HG03575 (cell line): Measurements from ENCODE around the gene MEI4.

Experiments used
- ATAC-seq: cut with Tn5 transposase; IDR thresholded peaks from one replicate; pipeline ENCODE4 v1.9.1; 2021; ENCODE audit not compliant: unreplicated experiment, insufficient number of reproducible peaks, low FRiP score; ENCODE audit errors: extremely low read depth

The MEI4 gene

DNA sequence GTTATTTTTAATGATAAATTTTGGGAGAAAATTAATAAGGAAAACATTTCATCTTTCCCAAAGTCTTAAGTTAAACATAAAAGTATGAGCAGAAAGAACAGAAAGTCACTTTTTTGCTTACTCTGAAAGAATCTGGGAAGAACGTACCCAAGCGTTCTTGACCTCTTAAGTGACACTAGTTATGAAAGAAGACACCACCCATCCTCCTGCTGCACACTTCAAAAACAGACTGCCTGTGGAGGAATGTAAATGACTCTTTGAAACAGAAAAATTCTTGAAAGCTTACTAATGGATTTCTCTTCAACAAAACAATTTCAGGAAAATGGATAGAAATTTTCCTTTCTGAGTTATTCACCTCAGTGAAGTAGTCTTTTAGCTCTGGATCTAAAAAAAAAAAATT, 227.7 kb downstream of the MEI4 start:
- no peak for ATAC-seq

DNA sequence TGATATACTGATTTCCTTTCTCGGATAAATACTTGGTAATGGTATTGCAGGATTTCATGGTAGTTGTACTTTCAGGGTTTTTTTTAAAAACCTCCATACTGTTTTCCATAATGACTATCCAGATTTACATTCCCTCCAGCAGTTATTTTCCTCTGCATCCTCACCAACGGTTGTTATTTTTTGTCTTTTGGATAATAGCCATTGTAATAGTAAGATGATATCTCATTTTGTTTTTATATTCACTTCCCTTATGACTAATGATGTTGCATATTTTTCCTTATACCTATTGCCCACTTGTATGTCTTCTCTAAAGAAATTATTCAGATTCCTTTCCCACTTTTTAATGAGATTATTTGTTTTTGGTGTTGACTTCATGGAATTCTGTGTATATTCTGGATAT, 231.0 kb downstream of the MEI4 start:
- ATAC-seq, result no peak

DNA sequence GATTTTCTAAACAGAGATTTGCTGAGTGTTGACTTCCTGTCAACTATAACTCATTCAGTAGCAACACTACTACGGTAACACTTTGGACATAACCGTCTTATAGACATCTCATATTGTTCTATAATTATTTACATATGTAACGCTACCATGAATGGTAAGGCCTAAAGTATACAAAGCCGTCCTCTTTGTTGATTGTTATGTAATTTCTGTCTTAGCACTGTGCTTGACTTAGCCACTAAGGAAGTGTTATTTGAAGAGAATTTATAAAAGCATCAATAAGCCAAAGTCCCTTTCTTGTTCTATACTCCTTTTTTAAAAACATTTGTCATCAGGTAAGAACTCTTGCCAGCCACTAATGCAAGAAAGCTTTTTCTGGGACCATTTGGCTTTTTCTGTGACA, 240.6 kb downstream of the MEI4 start:
- no peak for ATAC-seq

DNA sequence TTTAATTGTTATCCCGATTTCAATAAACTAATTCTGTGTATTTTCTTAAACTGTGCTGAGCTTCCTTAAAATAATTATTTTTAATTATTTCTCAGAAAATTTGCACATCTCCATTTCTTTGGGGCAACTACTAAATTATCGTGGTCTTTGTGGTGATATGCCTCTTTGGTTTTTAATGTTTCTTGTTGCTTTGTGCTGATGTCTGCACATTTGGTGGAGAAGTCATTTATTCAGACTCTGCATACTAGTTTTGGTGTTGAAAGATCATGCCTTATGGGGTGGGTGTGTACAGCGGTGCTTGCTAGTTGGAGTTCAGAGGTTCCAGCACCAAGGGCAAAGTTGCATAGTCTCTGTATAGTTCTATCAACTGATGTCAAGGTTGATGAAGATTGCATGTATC, 253.2 kb downstream of the MEI4 start:
- ATAC-seq, result no peak

DNA sequence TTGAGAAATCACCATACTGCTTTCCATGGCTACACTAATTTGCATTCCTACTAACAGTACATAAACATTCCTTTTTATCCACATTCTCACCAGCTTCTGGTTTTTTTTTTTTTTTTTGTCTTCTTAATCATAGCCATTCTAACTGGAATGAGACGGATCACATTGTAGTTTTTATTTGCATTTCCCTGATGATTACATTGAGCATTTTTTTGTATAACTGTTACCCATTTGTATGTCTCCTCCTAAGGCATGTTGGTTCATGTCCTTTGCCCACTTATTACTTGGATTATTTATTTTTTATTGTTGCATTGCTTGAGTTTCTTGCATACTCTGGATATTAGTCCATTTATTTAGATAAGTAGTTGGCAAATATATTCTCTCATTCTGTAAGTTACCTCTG, 258.0 kb downstream of the MEI4 start:
- ATAC-seq, result no peak

DNA sequence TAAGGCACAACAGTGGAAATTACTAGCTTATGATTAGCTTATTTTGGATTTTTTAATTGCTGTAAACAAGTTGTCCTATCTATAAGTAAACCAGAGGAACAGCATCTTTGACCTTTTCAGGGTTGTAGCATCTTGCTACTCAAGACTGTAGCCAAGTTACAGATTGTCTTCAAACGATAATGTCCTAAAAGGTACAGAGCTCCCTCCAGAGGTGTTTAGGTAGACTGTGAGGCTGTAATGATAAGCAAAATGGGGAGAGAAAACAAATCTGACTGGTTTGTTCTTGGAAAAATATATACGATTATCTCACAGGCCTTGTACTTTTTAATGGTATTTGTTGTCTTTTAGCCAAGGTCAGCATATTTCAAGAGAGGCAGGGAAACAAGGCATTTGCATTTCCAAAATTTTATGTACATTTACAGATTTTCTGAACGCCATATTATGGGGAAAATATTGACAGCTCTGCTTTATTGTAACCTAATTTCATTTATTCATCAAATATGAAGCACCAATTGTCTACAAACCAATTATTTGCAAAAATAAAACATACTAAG, 273.4 kb downstream of the MEI4 start:
- ATAC-seq, result no peak

DNA sequence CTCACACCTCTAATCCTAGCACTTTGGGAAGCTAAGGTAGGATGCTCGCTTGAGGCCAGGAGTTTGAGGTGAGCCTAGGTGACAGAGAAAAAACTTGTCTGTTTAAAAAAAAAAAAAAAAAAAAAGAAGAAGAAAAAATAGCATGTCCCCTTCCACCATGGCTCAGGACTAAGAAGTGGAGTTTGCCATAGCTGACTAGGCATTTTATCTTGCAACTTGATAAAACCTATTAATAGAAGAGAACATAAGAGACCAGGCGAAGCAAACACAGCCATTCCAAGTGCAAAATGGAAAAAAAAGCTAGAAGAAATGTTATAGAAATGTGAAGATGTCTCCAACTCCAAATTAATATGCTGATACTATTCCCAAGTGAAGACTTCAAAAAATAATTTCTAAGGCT, 277.5 kb downstream of the MEI4 start:
- no peak for ATAC-seq

DNA sequence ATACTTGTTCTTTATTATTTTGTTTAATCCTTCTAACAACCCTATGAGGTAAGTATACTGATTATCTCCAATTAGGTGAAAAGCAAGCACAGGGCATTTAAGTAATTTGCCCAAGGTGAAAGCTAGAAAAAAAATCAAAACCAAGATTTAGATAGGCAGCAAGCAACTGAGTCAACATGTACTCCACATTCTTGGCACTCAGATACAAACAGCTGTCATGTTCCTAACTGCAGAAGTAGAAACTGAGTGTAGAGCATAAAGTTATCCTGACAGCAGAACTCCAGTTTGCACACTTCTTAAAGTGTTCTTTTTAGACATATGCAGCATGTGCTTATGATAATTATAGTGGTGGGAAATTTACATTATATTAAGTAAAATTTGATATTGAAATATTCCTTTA, 278.1 kb downstream of the MEI4 start:
- no peak for ATAC-seq

DNA sequence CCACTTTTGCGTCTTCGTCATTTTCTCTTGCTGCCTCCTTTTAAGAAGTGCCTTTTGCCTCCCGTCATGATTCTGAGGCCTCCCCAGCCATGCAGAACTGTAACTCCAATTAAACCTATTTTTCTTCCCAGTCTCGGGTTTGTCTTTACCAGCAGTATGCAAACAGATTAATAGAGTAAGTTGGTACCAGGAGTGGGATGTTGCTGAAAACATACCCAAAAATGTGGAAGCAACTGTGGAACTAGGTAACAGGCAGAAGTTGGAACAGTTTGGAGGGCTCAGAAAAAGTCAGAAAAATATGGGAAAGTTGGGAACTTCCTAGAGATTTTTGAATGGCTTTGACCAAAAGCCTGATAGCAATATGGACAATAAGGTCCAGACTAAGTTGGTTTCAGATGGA, 309.2 kb downstream of the MEI4 start:
- ATAC-seq, result no peak

DNA sequence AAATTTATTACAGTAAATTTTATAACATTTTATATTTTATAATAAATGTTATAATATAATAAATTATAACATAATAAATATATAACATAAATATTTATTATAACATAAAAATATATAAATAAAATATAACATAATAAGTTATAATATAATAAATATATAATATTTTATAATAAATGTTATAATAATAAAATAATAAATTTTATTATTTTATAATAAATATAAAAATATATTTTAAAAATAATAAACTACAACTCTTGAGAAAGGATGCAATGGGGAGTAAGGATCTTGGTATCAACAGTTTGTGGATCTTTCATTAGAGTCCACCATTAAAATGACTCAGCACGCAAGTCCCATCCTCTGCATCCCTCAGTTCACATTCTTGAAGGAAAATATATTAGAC, 312.6 kb downstream of the MEI4 start:
- no peak for ATAC-seq

DNA sequence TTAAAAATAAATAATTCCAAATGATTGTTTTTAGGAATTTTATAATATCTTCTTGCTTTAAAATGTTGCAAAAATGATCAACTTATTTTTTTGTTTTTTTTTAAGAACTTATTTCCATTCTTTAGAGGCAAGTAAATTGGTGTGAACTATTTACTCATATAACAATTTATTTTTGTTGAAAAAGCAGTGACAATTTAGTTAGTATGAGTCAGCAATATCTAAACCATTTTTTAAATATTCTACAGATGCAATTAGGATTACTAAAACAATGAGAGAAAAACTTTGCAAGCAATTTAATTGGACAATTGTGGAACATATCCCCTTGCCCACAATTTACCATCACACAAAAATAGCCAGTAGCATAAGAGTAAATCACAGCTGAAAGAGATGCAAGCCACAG, 319.5 kb downstream of the MEI4 start:
- no peak for ATAC-seq
